ENCODE measurements around the gene SPOP.

DNA sequence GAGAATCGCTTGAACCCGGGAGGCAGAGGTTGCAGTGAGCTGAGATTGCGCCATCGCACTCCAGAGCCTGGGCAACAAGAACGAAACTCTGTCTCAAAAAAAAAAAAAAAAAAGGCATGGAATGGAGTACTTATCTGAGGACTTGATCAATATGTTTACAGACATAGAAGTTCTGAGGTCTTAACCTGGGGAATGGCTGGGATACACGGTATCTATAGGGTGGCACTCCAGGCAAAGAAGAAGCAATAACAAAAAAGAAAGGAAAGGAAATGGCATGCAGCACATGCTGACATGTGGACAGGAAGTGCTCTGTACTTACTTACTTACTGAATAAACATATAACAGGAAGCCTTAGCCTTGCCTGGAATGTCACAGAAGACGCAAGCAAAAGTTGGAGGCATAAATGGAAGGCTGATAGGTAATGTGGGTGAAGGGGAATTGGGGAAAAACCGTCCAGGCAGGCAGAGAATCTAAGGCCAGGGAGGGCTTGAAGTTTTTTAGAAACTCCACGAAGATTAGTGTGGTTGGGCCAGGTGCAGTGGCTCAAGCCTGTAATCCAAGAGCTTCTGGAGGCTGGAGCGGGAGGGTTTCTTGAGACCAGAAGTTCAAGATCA, 10.1 kb upstream of the SPOP start:
- TF ChIP-seq, protein P1, sequence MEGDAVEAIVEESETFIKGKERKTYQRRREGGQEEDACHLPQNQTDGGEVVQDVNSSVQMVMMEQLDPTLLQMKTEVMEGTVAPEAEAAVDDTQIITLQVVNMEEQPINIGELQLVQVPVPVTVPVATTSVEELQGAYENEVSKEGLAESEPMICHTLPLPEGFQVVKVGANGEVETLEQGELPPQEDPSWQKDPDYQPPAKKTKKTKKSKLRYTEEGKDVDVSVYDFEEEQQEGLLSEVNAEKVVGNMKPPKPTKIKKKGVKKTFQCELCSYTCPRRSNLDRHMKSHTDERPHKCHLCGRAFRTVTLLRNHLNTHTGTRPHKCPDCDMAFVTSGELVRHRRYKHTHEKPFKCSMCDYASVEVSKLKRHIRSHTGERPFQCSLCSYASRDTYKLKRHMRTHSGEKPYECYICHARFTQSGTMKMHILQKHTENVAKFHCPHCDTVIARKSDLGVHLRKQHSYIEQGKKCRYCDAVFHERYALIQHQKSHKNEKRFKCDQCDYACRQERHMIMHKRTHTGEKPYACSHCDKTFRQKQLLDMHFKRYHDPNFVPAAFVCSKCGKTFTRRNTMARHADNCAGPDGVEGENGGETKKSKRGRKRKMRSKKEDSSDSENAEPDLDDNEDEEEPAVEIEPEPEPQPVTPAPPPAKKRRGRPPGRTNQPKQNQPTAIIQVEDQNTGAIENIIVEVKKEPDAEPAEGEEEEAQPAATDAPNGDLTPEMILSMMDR (conservative IDR thresholded peaks at IDR 0.05; ENCODE audit: low read depth in 2 of 2) = no peak
- TF ChIP-seq CREB1 (CRISPR knock-in tag; IDR thresholded peaks at IDR 0.05; ENCODE audit: low read depth) (no peak), EZH2 (IDR thresholded peaks at IDR 0.05; ENCODE audit: low read depth, unreplicated experiment) (no peak), POLR2AphosphoS5 (IDR thresholded peaks at IDR 0.05; ENCODE audit: low read depth) (no peak)

All from GM23338 (cell line).